BLaER1 (cell line): Measurements from ENCODE around the gene EPB41.
"Not testable (repeated sequence)": the region's sequence is repeated elsewhere in the genome, so short reads cannot be mapped to it uniquely, and the experiment has no call there.

Source experiments
- H3K27ac ChIP-seq: shearing (Covaris generic); formaldehyde crosslinking; 2 replicates; pipeline ENCODE4 v1.8.1; 2022
- H3K27me3 ChIP-seq: shearing (Covaris generic); formaldehyde crosslinking; 2 replicates; pipeline ENCODE4 v1.8.1; 2022
- H3K36me3 ChIP-seq: shearing (Covaris generic); formaldehyde crosslinking; 2 replicates; pipeline ENCODE4 v1.8.1; 2022
- H3K4me1 ChIP-seq: shearing (Covaris generic); formaldehyde crosslinking; 2 replicates; pipeline ENCODE4 v1.8.1; 2022
- H3K4me2 ChIP-seq: shearing (Covaris generic); formaldehyde crosslinking; 2 replicates; pipeline ENCODE4 v1.8.1; 2022
- H3K4me3 ChIP-seq: shearing (Covaris generic); formaldehyde crosslinking; 2 replicates; pipeline ENCODE4 v1.8.1; 2022
- H3K9ac ChIP-seq: shearing (Covaris generic); formaldehyde crosslinking; 2 replicates; pipeline ENCODE4 v1.8.1; 2022
- H3K9me3 ChIP-seq: shearing (Covaris generic); formaldehyde crosslinking; 2 replicates; pipeline ENCODE4 v1.8.1; 2022
- H4K20me1 ChIP-seq: shearing (Covaris generic); formaldehyde crosslinking; 2 replicates; pipeline ENCODE4 v1.8.1; 2022
- Cebpa-rat ChIP-seq: shearing (Covaris generic); IDR thresholded peaks from 2 replicates; pipeline ENCODE4 v1.8.1; 2022

EPB41 gene

DNA sequence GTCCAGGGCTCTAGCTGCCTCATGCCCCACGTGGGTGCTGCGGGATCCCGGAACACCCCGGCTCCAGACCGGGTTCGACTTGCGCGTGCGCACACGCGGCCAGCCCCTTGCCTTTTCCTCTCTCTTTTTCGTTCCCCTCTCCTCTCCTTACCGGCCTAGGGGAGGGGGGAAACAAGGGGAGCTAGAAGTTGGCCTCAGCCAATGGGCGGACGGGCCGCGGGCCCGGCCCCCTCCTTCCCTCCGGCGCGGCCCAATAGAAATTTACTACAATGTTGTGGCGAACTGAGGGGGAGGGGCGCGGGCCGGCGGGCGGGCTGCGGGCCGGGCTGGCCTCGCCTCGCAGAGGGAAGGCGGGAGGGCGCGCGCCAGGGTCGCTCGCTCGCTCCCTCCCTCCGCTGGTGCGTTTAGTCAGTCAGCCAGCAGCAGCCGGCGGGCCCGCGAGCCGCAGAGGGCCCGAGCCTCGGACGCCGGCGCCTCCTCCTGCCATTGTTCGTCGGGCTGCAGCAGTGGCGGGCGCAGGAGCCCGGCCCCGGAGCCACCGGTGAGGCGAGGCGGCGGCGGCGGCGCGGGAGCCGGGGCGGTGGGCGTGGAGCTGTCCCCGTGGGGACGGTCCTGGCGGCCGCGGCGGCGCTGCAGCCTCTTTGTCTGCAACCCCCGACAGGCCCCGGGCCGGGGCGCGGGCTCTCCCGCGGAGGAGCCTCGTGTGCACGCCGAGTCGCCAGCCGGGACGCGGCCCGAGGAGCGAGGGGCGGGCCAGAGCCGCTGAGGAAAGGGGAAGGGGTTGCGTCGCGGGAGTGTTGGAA, at the start of gene EPB41:
Gene EPB41, plus strand, starts transcription at position 342 of the 803 bp plus-strand sequence. CDS start 72,869 bp downstream, outside the sequence.
- peak within 1 kb of the TSS; percentile 81 for H3K9ac ChIP-seq
- H3K27me3 ChIP-seq = no peaks in the 10 kb centered on the region
- no peaks in the 10 kb centered on the region for H3K9me3 ChIP-seq
- peaks cover 63% of the 10 kb centered on the region for H4K20me1 ChIP-seq
- TF ChIP-seq Cebpa-rat = no peak
- H3K27ac ChIP-seq = peak within 1 kb of the TSS; percentile 87
- H3K4me1 ChIP-seq = peaks cover 39% of the 10 kb centered on the region
- peak within 1 kb of the TSS; percentile 80 for H3K4me3 ChIP-seq
- H3K36me3 ChIP-seq = no peaks in the 10 kb centered on the region
- peak within 1 kb of the TSS; percentile 91 for H3K4me2 ChIP-seq

DNA sequence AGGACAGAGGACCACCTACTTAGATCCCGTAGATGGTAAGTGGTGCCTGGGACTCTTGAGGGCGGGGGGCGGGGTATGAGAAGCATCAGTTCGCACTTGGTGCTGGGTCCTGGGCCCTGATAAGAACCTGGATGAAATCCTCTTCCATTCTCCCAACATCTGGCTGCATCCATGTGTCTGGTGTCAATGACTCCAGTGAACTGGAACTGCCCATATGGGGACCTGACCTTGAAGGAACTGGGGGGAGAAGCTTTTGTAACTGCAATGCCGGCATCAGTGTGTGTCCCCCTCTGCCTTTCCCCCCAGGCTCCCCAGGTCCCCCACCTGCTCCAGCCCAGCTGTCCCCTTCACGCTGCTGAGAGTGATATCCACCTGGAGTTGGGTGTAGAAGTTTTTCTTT, 49.7 kb upstream of the EPB41 start:
- no peak for TF ChIP-seq Cebpa-rat
- Histone ChIP-seq H3K9ac (no peak overlapping the region), H3K27me3 (no peaks in the 10 kb centered on the region), H3K36me3 (no peaks in the 10 kb centered on the region), H3K4me2 (no peak overlapping the region), H3K27ac (no peak overlapping the region), H3K4me3 (no peak overlapping the region), H3K4me1 (no peaks in the 10 kb centered on the region), H3K9me3 (no peaks in the 10 kb centered on the region), H4K20me1 (no peaks in the 10 kb centered on the region)

DNA sequence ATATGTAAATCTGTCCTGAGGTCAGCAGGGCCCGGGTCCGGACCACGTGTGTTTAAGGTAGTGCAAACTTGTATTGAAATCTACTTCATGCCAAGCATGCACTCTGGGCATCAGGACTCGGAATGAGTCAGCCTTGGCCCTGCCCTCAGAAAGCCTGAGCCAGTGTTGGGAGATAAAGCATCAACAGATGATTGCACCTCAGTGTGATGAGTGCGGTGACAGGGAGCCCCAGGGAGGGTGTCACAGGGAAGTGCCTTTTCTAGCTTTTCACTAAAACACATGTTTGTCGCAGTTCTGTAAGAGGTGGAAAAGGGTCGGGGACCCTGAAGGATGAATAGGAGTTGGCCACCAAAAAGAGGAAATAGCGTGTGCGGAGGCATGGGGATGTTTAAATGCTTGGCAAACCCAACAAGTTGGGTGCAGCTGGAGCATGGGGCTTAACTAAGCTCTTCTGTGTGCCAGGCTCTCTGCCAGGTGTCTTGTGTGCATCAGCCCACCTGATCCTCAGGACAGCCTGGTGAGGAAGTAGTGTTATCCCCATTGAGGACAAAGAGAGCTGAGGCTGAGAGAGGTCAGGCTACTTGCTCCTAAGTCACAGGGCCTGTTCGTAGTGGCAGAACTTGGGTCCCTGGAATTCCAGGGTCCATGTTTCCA, 48.2 kb upstream of the EPB41 start:
- Histone ChIP-seq H3K27ac (no peak overlapping the region), H3K4me1 (no peaks in the 10 kb centered on the region), H3K4me2 (no peak overlapping the region), H3K4me3 (no peak overlapping the region), H3K27me3 (no peaks in the 10 kb centered on the region), H3K36me3 (no peaks in the 10 kb centered on the region), H3K9ac (no peak overlapping the region), H4K20me1 (no peaks in the 10 kb centered on the region), H3K9me3 (no peaks in the 10 kb centered on the region)
- no peak for TF ChIP-seq Cebpa-rat

GRCh38 chr1:28867850-28868249, 46.5 kb upstream of the EPB41 start:
- no peaks in the 10 kb centered on the region for H3K9me3 ChIP-seq
- no peaks in the 10 kb centered on the region for H3K27me3 ChIP-seq

GRCh38 chr1:28869952-28870351, 44.4 kb upstream of the EPB41 start:
- Histone ChIP-seq H3K4me2 (no peak overlapping the region), H3K9ac (no peak overlapping the region), H3K27me3 (no peaks in the 10 kb centered on the region), H3K4me3 (no peak overlapping the region), H3K4me1 (peaks cover 4% of the 10 kb centered on the region; the same call in 1 of the 2 replicates), H3K36me3 (no peaks in the 10 kb centered on the region), H4K20me1 (no peaks in the 10 kb centered on the region), H3K27ac (no peak overlapping the region), H3K9me3 (no peaks in the 10 kb centered on the region)
- no peak for TF ChIP-seq Cebpa-rat

More at GRCh38 chr1:28867850-28868249, 46.5 kb upstream of the EPB41 start:
- peaks cover 4% of the 10 kb centered on the region; the same call in 1 of the 2 replicates for H3K4me1 ChIP-seq
- no peak overlapping the region for H3K4me3 ChIP-seq
- no peak overlapping the region for H3K27ac ChIP-seq
- no peak overlapping the region for H3K4me2 ChIP-seq
- H3K9ac ChIP-seq = no peak overlapping the region
- H4K20me1 ChIP-seq = no peaks in the 10 kb centered on the region
- no peaks in the 10 kb centered on the region for H3K36me3 ChIP-seq
- TF ChIP-seq Cebpa-rat = no peak

DNA sequence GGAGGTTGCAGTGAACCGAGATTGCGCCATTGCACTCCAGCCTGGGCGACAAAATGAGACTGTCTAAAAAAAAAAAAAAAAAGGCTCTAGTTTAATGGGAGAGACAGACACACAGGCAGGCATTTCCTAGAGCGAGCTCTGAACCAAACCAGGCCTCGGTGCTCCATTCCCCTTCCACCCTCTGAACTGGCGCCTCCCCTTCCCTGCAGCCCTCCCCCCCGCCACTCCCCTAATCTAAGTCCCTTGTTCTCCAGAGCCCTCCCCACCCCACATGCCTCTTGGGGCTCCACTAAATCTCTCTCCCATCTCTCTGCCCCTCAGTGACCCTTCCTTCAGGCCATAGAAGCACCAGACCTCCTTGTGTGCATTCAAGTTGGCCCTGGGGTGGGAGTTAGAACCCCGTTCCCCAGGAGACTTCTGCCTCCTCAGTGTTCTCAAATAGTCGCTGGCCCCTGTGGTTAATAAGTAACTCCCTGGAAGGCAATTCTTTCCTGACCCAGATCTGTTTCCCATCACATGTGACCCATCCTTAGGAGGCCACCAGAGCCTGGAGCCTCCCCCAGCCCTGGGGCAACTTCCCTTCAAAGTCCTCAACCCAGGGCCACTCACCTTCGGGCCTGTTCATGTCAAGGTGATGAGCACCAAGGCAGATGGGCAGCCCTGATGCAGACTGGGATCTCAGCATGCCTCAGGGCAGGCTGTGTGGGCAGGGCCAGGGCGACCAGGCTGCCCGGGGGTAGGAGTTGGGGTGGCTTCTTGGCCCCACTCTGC, 42.6 kb upstream of the EPB41 start:
- Histone ChIP-seq H3K27me3 (no peaks in the 10 kb centered on the region), H3K4me2 (no peak overlapping the region)

DNA sequence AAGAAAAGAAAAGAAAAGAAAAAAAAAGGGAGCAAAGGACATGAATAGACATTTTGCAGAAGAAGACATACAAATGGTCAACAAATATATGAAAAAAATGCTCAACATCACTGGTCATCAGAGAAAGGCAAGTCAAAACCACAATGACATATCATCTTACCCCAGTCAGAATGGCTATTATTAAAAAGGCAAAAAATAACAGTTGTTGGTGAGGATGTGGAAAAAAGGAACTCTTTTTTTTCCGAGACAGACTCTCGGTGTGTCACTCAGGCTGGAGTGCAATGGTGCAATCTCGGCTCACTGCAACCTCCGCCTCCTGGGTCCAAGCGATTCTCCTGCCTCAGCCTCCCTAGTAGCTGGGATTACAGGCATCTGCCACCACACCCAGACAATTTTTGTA, 39.2 kb upstream of the EPB41 start:
- H3K27me3 ChIP-seq, H3K27ac ChIP-seq, H3K9me3 ChIP-seq, H3K4me3 ChIP-seq, H3K4me1 ChIP-seq, H3K4me2 ChIP-seq, H3K9ac ChIP-seq, H3K36me3 ChIP-seq, H4K20me1 ChIP-seq: not testable (repeated sequence)

More for the DNA sequence above, 42.6 kb upstream of the EPB41 start:
- peaks cover 4% of the 10 kb centered on the region; the same call in 1 of the 2 replicates for H3K4me1 ChIP-seq
- no peak overlapping the region for H3K9ac ChIP-seq
- no peaks in the 10 kb centered on the region for H3K36me3 ChIP-seq
- no peak overlapping the region for H3K27ac ChIP-seq
- H4K20me1 ChIP-seq = no peaks in the 10 kb centered on the region
- TF ChIP-seq Cebpa-rat = no peak
- H3K4me3 ChIP-seq = no peak overlapping the region
- H3K9me3 ChIP-seq = no peaks in the 10 kb centered on the region

DNA sequence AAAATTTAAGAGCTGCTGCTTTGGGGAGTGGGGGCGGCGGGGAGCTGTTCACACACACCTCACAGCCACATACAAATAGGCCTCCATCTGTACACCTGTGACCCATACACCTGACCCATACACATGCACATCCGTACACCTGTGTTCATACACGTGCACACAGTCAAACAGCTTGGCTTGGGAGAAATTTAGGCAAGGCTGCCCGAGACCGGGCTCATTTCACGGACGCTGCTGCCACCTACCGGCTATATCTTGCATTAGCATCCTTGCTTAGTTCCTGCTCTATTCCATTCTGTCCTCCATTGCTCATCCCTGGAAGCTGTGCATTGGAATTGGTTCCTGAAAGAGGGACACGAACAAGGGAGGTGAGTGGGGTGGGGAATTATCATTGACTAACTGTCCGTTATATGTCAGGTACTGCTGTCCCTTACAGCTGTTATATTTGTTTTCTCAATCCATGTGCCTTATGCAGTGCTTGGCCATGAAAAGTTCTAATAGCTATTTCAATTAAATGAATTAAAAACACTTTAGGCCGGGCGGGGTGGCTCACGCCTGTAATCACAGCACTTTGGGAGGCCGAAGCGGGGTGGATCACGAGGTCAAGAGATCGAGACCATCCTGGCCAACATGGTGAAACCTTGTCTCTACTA, 37.1 kb upstream of the EPB41 start:
- Histone ChIP-seq H3K27ac (no peak overlapping the region), H3K9ac (no peak overlapping the region), H3K36me3 (no peaks in the 10 kb centered on the region), H3K4me3 (no peak overlapping the region), H3K27me3 (no peaks in the 10 kb centered on the region), H3K4me1 (no peaks in the 10 kb centered on the region; the same call in 1 of the 2 replicates), H4K20me1 (no peaks in the 10 kb centered on the region), H3K9me3 (no peaks in the 10 kb centered on the region), H3K4me2 (no peak overlapping the region)
- TF ChIP-seq Cebpa-rat = no peak

GRCh38 chr1:28878796-28879195, 35.6 kb upstream of the EPB41 start:
- H3K4me3 ChIP-seq = no peak overlapping the region
- no peak overlapping the region for H3K4me2 ChIP-seq
- TF ChIP-seq Cebpa-rat = no peak
- no peaks in the 10 kb centered on the region for H4K20me1 ChIP-seq
- H3K27ac ChIP-seq = no peak overlapping the region
- no peak overlapping the region for H3K9ac ChIP-seq
- no peaks in the 10 kb centered on the region for H3K36me3 ChIP-seq
- peaks cover 6% of the 10 kb centered on the region for H3K4me1 ChIP-seq
- no peaks in the 10 kb centered on the region for H3K27me3 ChIP-seq
- no peaks in the 10 kb centered on the region for H3K9me3 ChIP-seq
